CD4-positive, alpha-beta T cell treated with Interleukin-10 for 1 hour (primary cell): ENCODE data around the gene MAPK8.

Source experiments
- DNase-seq: peaks from one replicate; pipeline ENCODE4 v3.0.0-alpha.2; 2020

MAPK8 gene

GRCh38 chr10:48389272-48389671 lies 82.8 kb downstream of the MAPK8 start:
- DNase-seq: no peak

- DNase-seq: no peak
Measured at GRCh38 chr10:48389846-48390557, 83.5 kb downstream of the MAPK8 start.

- no peak for DNase-seq
Measured at GRCh38 chr10:48390558-48390871, 84.0 kb downstream of the MAPK8 start.

GRCh38 chr10:48390933-48391845 lies 84.7 kb downstream of the MAPK8 start:
- DNase-seq: no peak

GRCh38 chr10:48391994-48392393 lies 85.5 kb downstream of the MAPK8 start:
- no peak for DNase-seq

GRCh38 chr10:48398261-48398660 lies 91.8 kb downstream of the MAPK8 start:
- DNase-seq: no peak

GRCh38 chr10:48399056-48399541 lies 92.6 kb downstream of the MAPK8 start:
- DNase-seq: no peak

GRCh38 chr10:48399551-48399950 lies 93.1 kb downstream of the MAPK8 start:
- no peak for DNase-seq

- no peak for DNase-seq
Measured at GRCh38 chr10:48400129-48400849, 93.8 kb downstream of the MAPK8 start.

- DNase-seq: no peak
Measured at GRCh38 chr10:48400850-48401220, 94.4 kb downstream of the MAPK8 start.

- DNase-seq: no peak
Measured at GRCh38 chr10:48404646-48405045, 98.2 kb downstream of the MAPK8 start.

- DNase-seq: no peak
Measured at GRCh38 chr10:48406204-48406603, 99.7 kb downstream of the MAPK8 start.

- DNase-seq: no peak
Measured at GRCh38 chr10:48406658-48407057, 100.2 kb downstream of the MAPK8 start.

GRCh38 chr10:48410503-48410902 lies 104.0 kb downstream of the MAPK8 start:
- DNase-seq: no peak

GRCh38 chr10:48411510-48411909 lies 105.0 kb downstream of the MAPK8 start:
- DNase-seq: no peak

GRCh38 chr10:48412081-48412480 lies 105.6 kb downstream of the MAPK8 start:
- no peak for DNase-seq

GRCh38 chr10:48412933-48413332 lies 106.5 kb downstream of the MAPK8 start:
- no peak for DNase-seq

- no peak for DNase-seq
Measured at GRCh38 chr10:48414160-48414559, 107.7 kb downstream of the MAPK8 start.

GRCh38 chr10:48414778-48415177 lies 108.3 kb downstream of the MAPK8 start:
- DNase-seq: no peak

GRCh38 chr10:48416584-48417232 lies 110.2 kb downstream of the MAPK8 start:
- DNase-seq: no peak

- DNase-seq: no peak
Measured at GRCh38 chr10:48417374-48417773, 110.9 kb downstream of the MAPK8 start.

- DNase-seq: no peak
Measured at GRCh38 chr10:48418189-48418788, 111.8 kb downstream of the MAPK8 start.

GRCh38 chr10:48419714-48420113 lies 113.2 kb downstream of the MAPK8 start:
- no peak for DNase-seq
